ENCODE data around the gene PPP1R14C. TPM values are rescaled to one million over a fixed set of nuclear protein-coding genes. Genes with fewer than 3 reads are reported as not detected.
A peak's percentile ranks its signal among the peaks of the same experiment; 100 is the strongest.

The PPP1R14C gene
- total and polyA plus RNA-seq, 2 experiments from 2014 or later: 106 to 190 TPM

- no peaks in the 10 kb centered on the region for H3K4me1 ChIP-seq (ENCODE audit: low read depth)
- DNase-seq (ENCODE audit: low read depth in 1 of 2, low spot score in 1 of 2): no peak
- no peaks in the 10 kb centered on the region for H3K36me3 ChIP-seq
- no peak overlapping the region for H3K4me3 ChIP-seq
- H3K9me3 ChIP-seq (ENCODE audit: low read depth): no peaks in the 10 kb centered on the region
- H3K27me3 ChIP-seq: no peaks in the 10 kb centered on the region
- H3K27ac ChIP-seq: no peak overlapping the region
- no peak for TF ChIP-seq CTCF (IDR thresholded peaks at IDR 0.05; ENCODE audit: low read depth, low read length)
Measured at GRCh38 chr6:150253489-150253888, 110.6 kb downstream of the PPP1R14C start.

DNA sequence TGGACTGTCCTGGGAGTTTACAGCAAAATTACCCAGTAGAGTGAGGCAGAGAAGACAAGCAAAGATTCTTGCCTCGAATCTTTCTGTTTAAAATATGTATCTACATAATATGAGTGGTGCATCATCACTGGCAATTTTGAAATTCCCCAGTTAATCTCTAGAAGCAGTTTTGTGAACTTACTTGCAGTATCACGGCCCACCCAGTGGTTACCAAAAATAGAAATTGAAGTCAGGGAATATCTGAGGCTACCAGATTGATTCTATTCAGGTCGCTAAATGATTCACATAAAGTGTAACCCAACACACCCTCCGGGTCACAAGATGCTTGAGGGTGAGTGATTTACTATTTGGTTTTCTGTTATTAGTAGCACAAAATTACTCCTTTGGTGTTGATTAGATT, 111.9 kb downstream of the PPP1R14C start:
- Histone ChIP-seq H3K36me3 (no peaks in the 10 kb centered on the region), H3K9me3 (ENCODE audit: low read depth) (no peaks in the 10 kb centered on the region), H3K4me3 (no peak overlapping the region), H3K27me3 (no peaks in the 10 kb centered on the region), H3K27ac (no peak overlapping the region), H3K4me1 (ENCODE audit: low read depth) (peaks cover 6% of the 10 kb centered on the region)
- TF ChIP-seq CTCF (IDR thresholded peaks at IDR 0.05; ENCODE audit: low read depth, low read length): no peak
- no peak for DNase-seq (ENCODE audit: low read depth in 1 of 2, low spot score in 1 of 2)

DNA sequence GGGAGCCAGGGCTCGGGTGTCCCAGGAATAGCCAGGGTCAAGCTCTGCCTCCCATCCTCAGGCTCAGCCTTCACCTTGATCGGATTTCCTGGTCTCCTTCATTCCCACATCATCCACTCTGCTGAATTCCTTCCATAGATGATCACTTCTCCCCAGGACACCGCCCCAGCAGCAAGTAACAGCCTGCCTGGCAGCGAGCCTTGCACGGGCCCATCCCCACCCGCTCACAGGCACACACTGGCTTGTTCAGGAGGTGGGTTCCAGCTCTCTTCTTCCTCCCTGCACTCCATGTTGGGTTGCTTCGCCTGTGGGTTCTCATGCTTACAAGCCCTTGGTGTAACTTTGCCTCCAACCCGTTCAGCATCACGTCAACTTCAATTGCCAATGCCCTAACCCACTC, 113.0 kb downstream of the PPP1R14C start:
- TF ChIP-seq CTCF (IDR thresholded peaks at IDR 0.05; ENCODE audit: low read depth, low read length): no peak
- Histone ChIP-seq H3K4me1 (ENCODE audit: low read depth) (peaks cover 6% of the 10 kb centered on the region), H3K27ac (no peak overlapping the region), H3K36me3 (no peaks in the 10 kb centered on the region), H3K27me3 (no peaks in the 10 kb centered on the region), H3K9me3 (ENCODE audit: low read depth) (no peaks in the 10 kb centered on the region), H3K4me3 (no peak overlapping the region)
- DNase-seq (ENCODE audit: low read depth in 1 of 2, low spot score in 1 of 2): no peak

- DNase-seq (ENCODE audit: low read depth in 1 of 2, low spot score in 1 of 2): peak in 1 of 2 donors; percentile 89
- no peak overlapping the region for H3K27ac ChIP-seq
- no peaks in the 10 kb centered on the region for H3K27me3 ChIP-seq
- no peak overlapping the region for H3K4me3 ChIP-seq
- H3K4me1 ChIP-seq (ENCODE audit: low read depth): peaks cover 6% of the 10 kb centered on the region
- no peaks in the 10 kb centered on the region for H3K36me3 ChIP-seq
- no peak for TF ChIP-seq CTCF (IDR thresholded peaks at IDR 0.05; ENCODE audit: low read depth, low read length)
- H3K9me3 ChIP-seq (ENCODE audit: low read depth): no peaks in the 10 kb centered on the region
Measured at GRCh38 chr6:150256618-150257272, 113.9 kb downstream of the PPP1R14C start.

DNA sequence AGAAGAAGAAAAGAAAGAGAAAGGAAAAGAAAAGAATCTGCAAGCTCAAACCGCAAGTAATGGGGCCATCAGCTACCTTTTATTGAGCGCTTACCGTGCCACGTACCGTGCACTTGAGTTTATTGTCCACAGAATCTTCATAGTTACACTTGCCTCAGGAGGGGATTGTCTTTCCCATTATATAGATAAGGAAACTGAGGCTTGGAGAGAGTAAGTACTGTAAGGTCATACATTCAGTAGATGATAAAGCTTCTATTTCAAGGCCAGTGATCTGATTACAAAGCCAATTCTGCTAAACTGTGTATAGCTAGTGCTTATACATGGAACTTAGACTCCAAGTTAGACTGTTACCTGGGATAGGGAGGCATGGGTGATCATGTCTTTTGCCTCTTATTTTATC, 115.5 kb downstream of the PPP1R14C start:
- no peaks in the 10 kb centered on the region for H3K9me3 ChIP-seq (ENCODE audit: low read depth)
- DNase-seq (ENCODE audit: low read depth in 1 of 2, low spot score in 1 of 2): no peak
- H3K4me3 ChIP-seq: no peak overlapping the region
- no peak for TF ChIP-seq CTCF (IDR thresholded peaks at IDR 0.05; ENCODE audit: low read depth, low read length)
- no peak overlapping the region for H3K27ac ChIP-seq
- H3K4me1 ChIP-seq (ENCODE audit: low read depth): peaks cover 6% of the 10 kb centered on the region
- no peaks in the 10 kb centered on the region for H3K27me3 ChIP-seq
- no peaks in the 10 kb centered on the region for H3K36me3 ChIP-seq

All from cardiac muscle cell (in vitro differentiated cells and primary cell).